ENCODE data around the gene GOLGB1.

GOLGB1 gene

GRCh38 chr3:121627622-121628021 is 121.9 kb downstream of the GOLGB1 start:
- no peak for DNase-seq (ENCODE audit: low spot score)

GRCh38 chr3:121627211-121627610 is 122.3 kb downstream of the GOLGB1 start:
- DNase-seq (ENCODE audit: low spot score): no peak

- DNase-seq (ENCODE audit: low spot score): no peak
Measured at GRCh38 chr3:121626495-121626894, 123.0 kb downstream of the GOLGB1 start.

- no peak for DNase-seq (ENCODE audit: low spot score)
Measured at GRCh38 chr3:121624147-121624899, 125.2 kb downstream of the GOLGB1 start.

- DNase-seq (ENCODE audit: low spot score): no peak
Measured at GRCh38 chr3:121621491-121621890, 128.1 kb downstream of the GOLGB1 start.

GRCh38 chr3:121619691-121620090 is 129.8 kb downstream of the GOLGB1 start:
- no peak for DNase-seq (ENCODE audit: low spot score)

All from Ammon's horn (tissue), 1 donor.